H1 (cell line): ENCODE results near the gene DLL3. TPM values are rescaled to one million over a fixed set of nuclear protein-coding genes. Genes with fewer than 3 reads are reported as not detected.

Source experiments
- CTCF ChIA-PET: fragments of 300-600 bp; sonication (Branson Sonifier 250); formaldehyde crosslinking; loops from one replicate; lab custom pipeline; 2021; ENCODE audit not compliant: partially characterized antibody; lab: Charles Lee
- POLR2A ChIA-PET: fragments of 300-600 bp; sonication (Branson Sonifier 250); formaldehyde crosslinking; loops from one replicate; lab custom pipeline; 2021; ENCODE audit warnings: inconsistent platforms; ENCODE audit not compliant: partially characterized antibody; lab: Charles Lee
- DNase-seq, 2 experiments: peaks; one replicate each; pipeline versions ENCODE4 v3.0.0 to v3.0.0-alpha.2; 2010 to 2022; ENCODE audit warnings: low spot score in 2 of 2, low read depth in 1 of 2, mixed read lengths in 1 of 2
- FAIRE-seq: peaks from 2 replicates; lab custom pipeline; 2011; peaks lifted over from hg19 to GRCh38; lab: Jason Lieb, UNC
- H2AFZ ChIP-seq: 2 replicates; pipeline ENCODE4 v1.8.1; 2012; ENCODE audit warnings: low read length, inconsistent platforms
- H2AK5ac ChIP-seq: 2 replicates; pipeline ENCODE4 v1.6.1; 2013; ENCODE audit warnings: low read depth, low read length
- H2BK120ac ChIP-seq: replicated peaks from 2 replicates; pipeline ENCODE3; 2013; ENCODE audit warnings: low read depth, low read length, inconsistent platforms
- H2BK12ac ChIP-seq: 2 replicates; pipeline ENCODE4 v1.6.1; 2013; ENCODE audit warnings: low read depth, low read length
- H2BK15ac ChIP-seq: 2 replicates; pipeline ENCODE4 v1.6.1; 2013; ENCODE audit warnings: low read length
- H2BK20ac ChIP-seq: 2 replicates; pipeline ENCODE4 v1.6.1; 2013; ENCODE audit warnings: low read length
- H2BK5ac ChIP-seq: 2 replicates; pipeline ENCODE4 v1.6.1; 2013; ENCODE audit warnings: low read depth, low read length
- H3K14ac ChIP-seq: 2 replicates; pipeline ENCODE4 v1.6.1; 2013; ENCODE audit warnings: inconsistent platforms; ENCODE audit not compliant: insufficient read length
- H3K18ac ChIP-seq: 2 replicates; pipeline ENCODE4 v1.6.1; 2013; ENCODE audit warnings: low read length; ENCODE audit errors: extremely low read depth
- H3K23ac ChIP-seq: 2 replicates; pipeline ENCODE4 v1.6.1; 2013; ENCODE audit warnings: inconsistent platforms; ENCODE audit not compliant: insufficient read length
- H3K23me2 ChIP-seq: 2 replicates; pipeline ENCODE4 v1.6.1; 2013; ENCODE audit warnings: low read depth, low read length
- H3K27ac ChIP-seq: 2 replicates; pipeline ENCODE4 v1.6.1; 2011; ENCODE audit warnings: low read depth, low read length, inconsistent platforms
- H3K27me3 ChIP-seq, 4 experiments: replicated peaks in 1 of 4; 1 replicate in 1 of 4; 2 replicates in 3 of 4; pipeline versions ENCODE4 v1.6.1 to v1.8.1; 2011 to 2013; ENCODE audit warnings: low read length in 3 of 4, mild to moderate bottlenecking in 3 of 4, inconsistent platforms in 2 of 4, mixed read lengths in 2 of 4, moderate library complexity in 1 of 4; ENCODE audit not compliant: control insufficient read depth in 3 of 4, insufficient read depth in 3 of 4; ENCODE audit errors: extremely low read depth in 1 of 4
- H3K36me3 ChIP-seq, 4 experiments: 2 replicates each; pipeline versions ENCODE4 v1.6.1 to v1.8.1; 2011 to 2013; ENCODE audit warnings: mild to moderate bottlenecking in 4 of 4, low read length in 3 of 4, moderate library complexity in 2 of 4, control low read depth in 1 of 4, inconsistent platforms in 1 of 4; ENCODE audit not compliant: insufficient read depth in 4 of 4, control insufficient read depth in 2 of 4
- H3K4ac ChIP-seq: replicated peaks from 2 replicates; pipeline ENCODE3; 2013; ENCODE audit warnings: low read length, low read depth, mixed read lengths, inconsistent platforms; ENCODE audit not compliant: insufficient read length
- H3K4me1 ChIP-seq, 4 experiments: replicated peaks in 1 of 4; 1 replicate in 1 of 4; 2 replicates in 3 of 4; pipeline versions ENCODE4 v1.6.1 to v1.8.1; 2011 to 2013; ENCODE audit warnings: low read length in 3 of 4, inconsistent platforms in 2 of 4, mixed read lengths in 1 of 4; ENCODE audit not compliant: insufficient read depth in 4 of 4, control insufficient read depth in 3 of 4
- H3K4me2 ChIP-seq, 2 experiments: 2 replicates each; pipeline versions ENCODE4 v1.6.1 to v1.8.1; 2011 to 2013; ENCODE audit warnings: low read depth in 2 of 2, low read length in 2 of 2, control low read depth in 1 of 2, inconsistent platforms in 1 of 2, mild to moderate bottlenecking in 1 of 2; ENCODE audit not compliant: insufficient read depth in 1 of 2
- H3K4me3 ChIP-seq, 4 experiments: fragments of 200-600, 300-600 bp in 1 of 4; sonication (generic), shearing (Covaris generic), sonication (Bioruptor Twin) in 1 of 4; 2 replicates each; pipeline versions ENCODE4 v1.5.1 to v1.8.1; 2011 to 2016; ENCODE audit warnings: low read length in 4 of 4, low read depth in 3 of 4, control low read depth in 2 of 4, inconsistent platforms in 2 of 4, mild to moderate bottlenecking in 2 of 4, mixed read lengths in 1 of 4, moderate library complexity in 1 of 4; ENCODE audit not compliant: insufficient read depth in 2 of 4; ENCODE audit errors: extremely low read depth in 1 of 4
- H3K56ac ChIP-seq: replicated peaks from 2 replicates; pipeline ENCODE3; 2013; ENCODE audit warnings: low read depth, mild to moderate bottlenecking, mixed read lengths, low read length, inconsistent platforms; ENCODE audit not compliant: insufficient read length
- H3K79me1 ChIP-seq: 2 replicates; pipeline ENCODE4 v1.6.1; 2013; ENCODE audit warnings: low read depth, low read length, control low read depth
- H3K79me2 ChIP-seq, 2 experiments: 2 replicates each; pipeline versions ENCODE4 v1.6.1 to v1.8.1; 2012 to 2013; ENCODE audit warnings: low read length in 2 of 2, mild to moderate bottlenecking in 2 of 2, inconsistent platforms in 1 of 2; ENCODE audit not compliant: insufficient read depth in 2 of 2, control insufficient read depth in 1 of 2
- H3K9ac ChIP-seq, 4 experiments: replicated peaks in 1 of 4; 1 replicate in 1 of 4; 2 replicates in 3 of 4; pipeline versions ENCODE4 v1.6.1 to v1.8.1; 2011 to 2013; ENCODE audit warnings: low read depth in 3 of 4, low read length in 3 of 4, control low read depth in 2 of 4, mild to moderate bottlenecking in 2 of 4, moderate library complexity in 2 of 4, inconsistent platforms in 1 of 4; ENCODE audit errors: extremely low read depth in 1 of 4
- H3K9me3 ChIP-seq, 2 experiments: 2 replicates each; pipeline versions ENCODE4 v1.6.1 to v1.8.1; 2012 to 2013; ENCODE audit warnings: mild to moderate bottlenecking in 2 of 2, moderate library complexity in 2 of 2, control low read depth in 1 of 2, inconsistent platforms in 1 of 2, low read depth in 1 of 2, low read length in 1 of 2, mixed read lengths in 1 of 2; ENCODE audit not compliant: insufficient read depth in 2 of 2
- H4K20me1 ChIP-seq, 2 experiments: replicated peaks in 1 of 2; 2 replicates each; pipeline versions ENCODE3 to v1.8.1; 2011 to 2013; ENCODE audit warnings: inconsistent platforms in 2 of 2, low read length in 2 of 2, mild to moderate bottlenecking in 1 of 2; ENCODE audit not compliant: insufficient read depth in 2 of 2, control insufficient read depth in 1 of 2
- H4K5ac ChIP-seq: 2 replicates; pipeline ENCODE4 v1.6.1; 2013; ENCODE audit warnings: low read length, low read depth, mixed read lengths, inconsistent platforms; ENCODE audit not compliant: insufficient read length
- H4K8ac ChIP-seq: 2 replicates; pipeline ENCODE4 v1.8.0; 2013; ENCODE audit warnings: mild to moderate bottlenecking, moderate library complexity, low read length, inconsistent platforms; ENCODE audit not compliant: insufficient read depth; ENCODE audit errors: extremely low read depth
- H4K91ac ChIP-seq: replicated peaks from 2 replicates; pipeline ENCODE3; 2013; ENCODE audit warnings: low read length, mixed read lengths, inconsistent platforms; ENCODE audit not compliant: insufficient read length
- RBBP5 ChIP-seq: IDR thresholded peaks from 2 replicates; pipeline ENCODE4 v1.7.1; 2012; ENCODE audit warnings: low read depth, mild to moderate bottlenecking, inconsistent platforms, low read length, moderate library complexity, borderline replicate concordance
- SRF ChIP-seq: IDR thresholded peaks from 2 replicates; pipeline ENCODE4 v1.6.1; 2011; ENCODE audit warnings: mild to moderate bottlenecking, low read depth, low read length, moderate library complexity
- WGBS, 2 experiments: shearing (Covaris generic) in 1 of 2; methylation state at CpG; one replicate each; pipeline versions ENCODE4 v1.1.6 to v1.1.7; 2013 to 2015; ENCODE audit warnings: low lambda C conversion rate in 2 of 2, mixed read lengths in 2 of 2, inconsistent platforms in 1 of 2, low coverage in 1 of 2, missing lambda C conversion rate in 1 of 2; ENCODE audit not compliant: insufficient replicate concordance in 2 of 2, insufficient coverage in 1 of 2, insufficient read length in 1 of 2; ENCODE audit errors: extremely low coverage in 1 of 2, missing lambda C conversion rate in 1 of 2; 5-methylcytosine and 5-hydroxymethylcytosine counted together
- polyA plus RNA-seq, 7 experiments: library from polyadenylated mRNA; depleted of rRNA in 3 of 7; stranded (reverse) in 5 of 7; unstranded in 2 of 7; fragments of >200 nt in 5 of 7; fragments of 200-250 nt in 2 of 7; gene quantifications; 1 replicate in 5 of 7; 2 replicates in 1 of 7; 4 replicates in 1 of 7; pipeline versions ENCODE4 v1.2.1 to v1.2.3, GENCODE V29; 2011 to 2013; ENCODE audit warnings: missing spikeins in 2 of 7, mixed read lengths in 2 of 7
- total RNA-seq: library from RNA; stranded (reverse); fragmentation: NEBNext Ultra II Directional; extraction: Animal tissue kit (Norgen Biotek cat#: 25700); gene quantifications from 2 replicates; pipeline ENCODE4 v1.2.1, GENCODE V29; 2021
- TF ChIP-seq, protein P1 (sequence below): IDR thresholded peaks from 2 replicates; pipeline ENCODE4 v1.6.1; 2011; ENCODE audit warnings: low read depth, mild to moderate bottlenecking, low read length; ENCODE audit not compliant: insufficient read depth

Gene DLL3
- total and polyA plus RNA-seq, 2 of the 8 experiments (the other 6 are each of a cell fraction or from before 2014, with no cell fraction given): 12.2 to 13.8 TPM

DNA sequence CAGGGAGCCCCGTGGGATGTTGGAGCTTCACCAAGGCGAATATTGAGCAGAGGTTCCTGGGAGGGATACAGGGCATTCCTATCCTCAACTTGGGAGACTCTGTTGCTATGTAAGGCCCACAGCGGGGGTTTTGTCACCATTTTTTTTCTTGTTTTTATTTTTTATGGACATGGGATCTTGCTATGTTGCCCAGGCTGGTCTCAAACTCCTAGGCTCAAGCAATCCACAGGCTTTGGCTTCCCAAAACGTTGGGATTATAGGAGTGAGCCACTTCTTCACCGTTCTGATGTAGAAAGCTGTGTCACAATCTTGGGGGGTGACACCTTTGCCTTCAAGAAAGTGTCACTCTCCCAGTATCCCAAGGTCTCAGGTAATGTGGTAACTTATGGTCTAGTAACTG is 2.6 kb downstream of the DLL3 start:
- Histone ChIP-seq H4K5ac (no peak overlapping the region), H3K23ac (no peak overlapping the region), H2AK5ac (no peak overlapping the region), H4K91ac (no peak overlapping the region), H3K4ac (no peak overlapping the region), H3K79me2 (no peaks in the 10 kb centered on the region), H2BK15ac (no peak overlapping the region), H3K4me1 (peaks cover 4 to 6% (median 5%) of the 10 kb centered on the region in 4 experiments; a peak in 5 of 7 replicates), H4K20me1 (peaks cover 0 to 2% of the 10 kb centered on the region in 2 experiments), H3K27ac (no peak overlapping the region), H3K4me2 (no peak overlapping the region), H4K8ac (no peak overlapping the region), H3K79me1 (no peaks in the 10 kb centered on the region), H3K23me2 (peaks cover 15% of the 10 kb centered on the region), H3K9ac (no peak overlapping the region), H2BK20ac (no peak overlapping the region), H3K18ac (no peak overlapping the region), H3K56ac (no peak overlapping the region), H3K27me3 (peaks cover 28 to 81% (median 73%) of the 10 kb centered on the region in 4 experiments), H2BK12ac (no peak overlapping the region), H3K9me3 (peaks cover 3 to 8% of the 10 kb centered on the region in 2 experiments; a peak in 3 of 4 replicates), H3K14ac (no peak overlapping the region), H2BK5ac (no peak overlapping the region), H3K36me3 (no peaks in the 10 kb centered on the region), H2BK120ac (no peak overlapping the region), H2AFZ (no peak overlapping the region), H3K4me3 (no peak overlapping the region)
- FAIRE-seq (no peak), DNase-seq (no peak)
- ChIA-PET CTCF (interaction anchor here (0.6 to 6.5 kb wide), 9 partner anchors 10 to 185 kb away, joined by 3 to 47 read pairs (median 3); no protein-coding TSS in a partner anchor), POLR2A (interaction anchor here (0.6 to 1.5 kb wide), 9 partner anchors 8 to 90 kb away, joined by 3 to 7 read pairs (median 3); partner anchors contain the start of genes EID2B and RPS16)
- 82% methylated on average over 5 of the region's 5 CpGs; no CpG with 5 or more reads in 1 of the 2 experiments for WGBS, 2 experiments
- TF ChIP-seq, protein P1, sequence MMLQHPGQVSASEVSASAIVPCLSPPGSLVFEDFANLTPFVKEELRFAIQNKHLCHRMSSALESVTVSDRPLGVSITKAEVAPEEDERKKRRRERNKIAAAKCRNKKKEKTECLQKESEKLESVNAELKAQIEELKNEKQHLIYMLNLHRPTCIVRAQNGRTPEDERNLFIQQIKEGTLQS: no peak
- TF ChIP-seq RBBP5: no peak
- no peak for TF ChIP-seq SRF
